GM23248 (cell line): Measurements from ENCODE around the gene TH. TPM values are rescaled to one million over a fixed set of nuclear protein-coding genes. Genes with fewer than 3 reads are reported as not detected.

ENCODE experiments used
- DNase-seq: peaks from one replicate; pipeline ENCODE4 v3.0.0-alpha.2; 2015
- H2AFZ ChIP-seq: fragments of 200-600 bp; sonication (generic); 2 replicates; pipeline ENCODE4 v1.6.1; 2016; ENCODE audit warnings: antibody characterized with exemption
- H3F3A ChIP-seq: fragments of 200-600 bp; sonication (generic); 2 replicates; pipeline ENCODE4 v1.6.1; 2016; ENCODE audit warnings: mild to moderate bottlenecking, antibody characterized with exemption, mixed run types; ENCODE audit not compliant: insufficient read depth
- H3K27ac ChIP-seq: fragments of 200-600 bp; sonication (generic); 2 replicates; pipeline ENCODE4 v1.5.1; 2016; ENCODE audit warnings: mild to moderate bottlenecking
- H3K27me3 ChIP-seq: fragments of 200-600 bp; sonication (generic); replicated peaks from 2 replicates; pipeline ENCODE4 v1.6.1; 2016; ENCODE audit warnings: mild to moderate bottlenecking; ENCODE audit not compliant: insufficient read depth
- H3K36me3 ChIP-seq: fragments of 200-600 bp; sonication (generic); 2 replicates; pipeline ENCODE4 v1.6.1; 2016; ENCODE audit warnings: low read depth, mild to moderate bottlenecking
- H3K4me1 ChIP-seq: fragments of 200-600 bp; sonication (generic); 2 replicates; pipeline ENCODE4 v1.6.1; 2016; ENCODE audit warnings: mild to moderate bottlenecking; ENCODE audit not compliant: insufficient read depth
- H3K4me2 ChIP-seq: fragments of 200-600 bp; sonication (generic); one replicate; pipeline ENCODE4 v1.6.1; 2016; ENCODE audit warnings: mild to moderate bottlenecking; ENCODE audit not compliant: unreplicated experiment
- H3K4me3 ChIP-seq: fragments of 200-600 bp; sonication (generic); 2 replicates; pipeline ENCODE4 v1.5.1; 2016; ENCODE audit warnings: mild to moderate bottlenecking
- H3K79me2 ChIP-seq: fragments of 200-600 bp; sonication (generic); 2 replicates; pipeline ENCODE4 v1.6.1; 2016; ENCODE audit warnings: mild to moderate bottlenecking; ENCODE audit not compliant: insufficient read depth
- H3K9ac ChIP-seq: fragments of 200-600 bp; sonication (generic); 2 replicates; pipeline ENCODE4 v1.6.1; 2016; ENCODE audit warnings: mild to moderate bottlenecking
- H3K9me2 ChIP-seq: fragments of 200-600 bp; sonication (generic); 2 replicates; pipeline ENCODE4 v1.6.1; 2016; ENCODE audit warnings: mixed run types, mild to moderate bottlenecking, moderate library complexity; ENCODE audit not compliant: insufficient read depth
- H3K9me3 ChIP-seq: fragments of 200-600 bp; sonication (generic); one replicate; pipeline ENCODE4 v1.6.1; 2017; ENCODE audit warnings: low read depth
- H4K20me1 ChIP-seq: fragments of 200-600 bp; sonication (generic); 2 replicates; pipeline ENCODE4 v1.6.0; 2016; ENCODE audit not compliant: insufficient read depth
- EZH2 ChIP-seq: fragments of 200-600 bp; sonication (generic); IDR thresholded peaks from 2 replicates; pipeline ENCODE4 v1.6.1; 2018; ENCODE audit warnings: antibody characterized with exemption, mild to moderate bottlenecking; ENCODE audit not compliant: insufficient read depth, poor library complexity, severe bottlenecking
- EZH2phosphoT487 ChIP-seq: fragments of 200-600 bp; sonication (generic); IDR thresholded peaks from 2 replicates; pipeline ENCODE4 v1.6.1; 2018; ENCODE audit warnings: antibody characterized with exemption, moderate library complexity, mild to moderate bottlenecking, low read depth; ENCODE audit not compliant: insufficient read depth
- WGBS, 2 experiments: methylation state at CpG; one replicate each; pipeline ENCODE4 v1.1.6; 2015 to 2017; ENCODE audit warnings: low lambda C conversion rate in 2 of 2, low coverage in 1 of 2; ENCODE audit errors: missing lambda C conversion rate in 2 of 2; 5-methylcytosine and 5-hydroxymethylcytosine counted together
- in situ Hi-C: fragments of 300-500 bp; cut with MboI; formaldehyde crosslinking; loops from 2 replicates; pipeline ENCODE4 v1.15.0; 2020
- polyA plus RNA-seq: library from polyadenylated mRNA; unstranded; fragments of >200 nt; fragmentation: Nextera tagmentation; extraction: Ambion mirVana; gene quantifications from 2 replicates; pipeline ENCODE4 v1.2.1, GENCODE V29; 2016
- total RNA-seq: library from RNA; depleted of rRNA; stranded (reverse); fragments of >200 nt; shearing (Covaris generic); gene quantifications from 2 replicates; pipeline ENCODE4 v1.2.3, GENCODE V29; 2014

The TH gene
- total and polyA plus RNA-seq, 2 experiments from 2014 or later: not detected

DNA sequence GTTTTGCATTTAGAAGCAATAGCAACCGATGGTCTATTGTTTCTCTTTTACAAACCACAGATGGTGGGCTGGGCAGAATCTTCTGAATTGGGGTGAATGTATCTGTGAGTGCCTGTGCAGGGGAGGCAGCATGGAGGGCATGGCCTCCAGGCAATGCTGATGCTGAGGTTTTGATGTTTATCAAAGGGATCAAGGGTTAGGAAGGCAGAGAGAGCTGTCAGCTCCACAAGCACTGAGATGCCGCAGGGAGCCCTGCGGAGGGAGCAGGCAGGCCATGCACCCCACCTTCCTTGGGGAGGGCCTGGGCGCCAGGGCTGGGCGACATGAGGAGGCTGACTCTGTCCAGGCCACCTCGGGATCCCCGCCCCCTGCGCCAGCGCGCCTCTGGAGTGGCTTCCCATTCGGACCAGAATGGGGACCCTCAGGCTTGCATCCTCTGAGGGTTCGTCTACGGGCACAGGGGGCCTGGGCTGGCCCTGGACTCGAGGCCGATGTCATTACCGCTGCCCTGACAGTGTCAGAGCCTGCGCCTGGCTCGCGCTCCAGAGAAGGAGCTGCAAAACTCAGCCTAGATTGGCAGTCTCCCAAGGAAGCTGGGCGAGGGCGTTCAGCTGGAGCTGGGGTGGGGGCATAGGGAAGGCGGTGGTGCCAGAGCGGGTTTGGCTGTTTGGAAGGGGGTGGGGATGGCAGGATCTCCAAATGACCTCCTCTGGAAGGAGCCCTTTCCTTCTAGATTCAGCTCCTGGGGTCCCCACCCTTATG, 13.9 kb upstream of the TH start:
- TF ChIP-seq EZH2: no peak
- TF ChIP-seq EZH2phosphoT487: no peak
- Histone ChIP-seq H3K27me3 (peaks cover 39% of the 10 kb centered on the region), H3F3A (no peaks in the 10 kb centered on the region), H2AFZ (no peak overlapping the region), H3K27ac (no peak overlapping the region), H3K9ac (no peak overlapping the region), H3K9me3 (no peaks in the 10 kb centered on the region), H3K79me2 (no peaks in the 10 kb centered on the region), H3K4me3 (no peak overlapping the region), H3K36me3 (no peaks in the 10 kb centered on the region), H3K9me2 (no peaks in the 10 kb centered on the region), H3K4me1 (no peaks in the 10 kb centered on the region), H4K20me1 (no peaks in the 10 kb centered on the region), H3K4me2 (no peak overlapping the region)
- in situ Hi-C loops: loop anchor here (25.0 kb wide), 2 partner anchors 102 to 702 kb away; partner anchors contain the start of gene CDKN1C
- 46 to 50% methylated on average over 23 of the region's 23 CpGs for WGBS, 2 experiments
- no peak for DNase-seq

DNA sequence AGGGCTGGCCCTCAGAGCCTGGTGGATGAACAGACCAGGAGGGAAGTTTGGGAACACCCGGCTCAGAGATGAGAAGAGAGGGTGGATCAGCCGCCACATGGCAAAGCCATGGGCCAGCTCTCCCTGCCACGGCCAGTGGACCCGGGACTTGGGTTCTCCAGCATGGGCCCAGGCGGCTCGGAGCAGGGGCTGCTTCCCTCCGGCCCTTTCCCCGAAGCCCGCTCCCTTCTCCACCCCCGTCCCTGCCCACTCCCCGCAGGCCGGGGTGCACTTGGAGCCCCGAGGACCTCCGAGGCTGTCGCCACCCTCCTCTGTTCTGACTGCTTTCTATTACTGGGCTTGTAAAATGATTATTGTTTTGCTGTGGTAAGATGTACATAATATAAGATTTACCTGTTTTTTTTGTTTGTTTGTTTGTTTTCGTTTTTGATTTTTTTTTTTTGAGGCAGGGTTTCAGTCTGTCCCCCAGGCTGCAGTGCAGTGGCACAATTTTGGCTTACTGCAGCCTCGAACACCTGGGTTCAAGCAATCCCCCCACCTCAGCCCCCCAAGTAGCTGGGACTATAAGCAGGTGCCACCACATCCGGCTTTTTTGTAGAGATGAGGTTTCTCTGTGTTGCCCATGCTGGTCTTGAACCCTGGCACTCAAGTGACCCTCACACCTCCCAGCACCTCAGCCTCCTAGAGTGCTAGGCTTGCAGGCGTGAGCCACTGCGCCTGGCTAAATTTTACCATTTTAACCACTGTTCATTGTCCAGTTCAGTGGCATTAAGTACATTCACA, 11.3 kb upstream of the TH start:
- in situ Hi-C loops: loop anchor here (25.0 kb wide), 2 partner anchors 104 to 704 kb away; partner anchors contain the start of gene CDKN1C
- 40 to 48% methylated on average over 14 to 20 of the region's 20 CpGs for whole genome bisulfite sequencing, 2 experiments

DNA sequence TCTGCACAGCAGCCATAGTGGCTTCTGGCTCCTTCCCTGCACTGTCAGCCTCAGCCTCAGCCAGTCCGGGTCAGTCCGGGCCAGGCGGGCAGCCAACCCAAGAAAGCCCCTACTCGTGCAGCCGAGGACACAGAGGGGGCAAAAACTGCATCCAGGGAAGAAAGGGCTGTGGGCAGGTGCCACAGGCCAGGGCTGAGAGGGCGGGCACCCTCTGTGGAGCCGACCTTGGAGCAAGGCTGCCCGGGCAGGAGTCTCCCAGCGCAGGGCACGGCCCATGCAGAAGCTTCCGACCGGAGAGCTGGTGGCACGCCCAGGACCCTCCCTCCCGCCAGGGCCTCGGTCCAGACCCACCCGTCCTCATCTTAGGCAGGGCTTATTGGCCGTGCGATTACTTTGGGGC, 10.5 kb upstream of the TH start:
- Histone ChIP-seq H4K20me1 (no peaks in the 10 kb centered on the region), H3K36me3 (no peaks in the 10 kb centered on the region), H3K9ac (no peak overlapping the region), H3F3A (no peaks in the 10 kb centered on the region), H3K4me3 (no peak overlapping the region), H3K27ac (no peak overlapping the region), H3K4me2 (no peak overlapping the region), H3K9me3 (no peaks in the 10 kb centered on the region), H3K27me3 (peaks cover 38% of the 10 kb centered on the region), H3K79me2 (no peaks in the 10 kb centered on the region), H3K4me1 (peaks cover 8% of the 10 kb centered on the region; the same call in 1 of the 2 replicates), H3K9me2 (no peaks in the 10 kb centered on the region), H2AFZ (no peak overlapping the region)
- DNase-seq: no peak
- TF ChIP-seq EZH2phosphoT487 (no peak), EZH2 (no peak)
- in situ Hi-C loops: loop anchor here (25.0 kb wide), 2 partner anchors 105 to 705 kb away; partner anchors contain the start of gene CDKN1C
- WGBS, 2 experiments: 44 to 60% methylated on average over 15 to 16 of the region's 18 CpGs

More for the DNA sequence above, 11.3 kb upstream of the TH start:
- H3F3A ChIP-seq: no peaks in the 10 kb centered on the region
- no peak for TF ChIP-seq EZH2phosphoT487
- no peak for TF ChIP-seq EZH2
- no peak overlapping the region for H3K27ac ChIP-seq
- H3K9me3 ChIP-seq: no peaks in the 10 kb centered on the region
- H3K27me3 ChIP-seq: peaks cover 38% of the 10 kb centered on the region
- no peak for DNase-seq
- peaks cover 8% of the 10 kb centered on the region; the same call in 1 of the 2 replicates for H3K4me1 ChIP-seq
- no peaks in the 10 kb centered on the region for H4K20me1 ChIP-seq
- H3K79me2 ChIP-seq: no peaks in the 10 kb centered on the region
- H3K36me3 ChIP-seq: no peaks in the 10 kb centered on the region
- no peak overlapping the region for H3K9ac ChIP-seq
- H2AFZ ChIP-seq: no peak overlapping the region
- H3K9me2 ChIP-seq: no peaks in the 10 kb centered on the region
- no peak overlapping the region for H3K4me3 ChIP-seq
- H3K4me2 ChIP-seq: no peak overlapping the region

DNA sequence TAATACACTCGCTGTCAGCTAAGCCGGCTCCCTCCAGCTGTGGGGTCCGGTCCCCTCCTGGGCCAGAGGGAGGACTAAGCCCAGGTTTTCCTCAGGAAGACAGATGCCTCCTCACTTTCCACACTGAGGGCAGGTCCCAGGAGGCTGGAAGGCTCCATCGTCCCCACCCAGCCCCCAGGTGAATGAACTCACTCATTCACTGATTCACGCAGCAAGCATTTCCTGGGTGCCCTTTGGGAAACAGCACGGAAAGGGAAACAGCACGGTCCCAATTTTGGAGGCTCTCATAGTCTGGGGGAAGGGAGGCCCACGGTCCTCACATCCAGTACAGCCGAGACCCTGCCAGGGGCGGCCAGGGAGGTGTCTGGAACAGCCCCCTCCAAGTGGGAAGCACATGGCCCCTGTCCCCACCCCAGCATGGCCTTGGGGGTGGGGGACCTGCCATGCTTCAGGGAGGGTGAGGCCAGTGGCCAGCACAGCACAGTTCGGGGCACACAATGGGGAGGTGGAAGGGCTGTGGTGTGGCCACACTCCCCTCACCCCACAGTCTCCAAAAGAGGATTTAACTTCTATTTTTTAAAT, 9.3 kb upstream of the TH start:
- no peaks in the 10 kb centered on the region for H3K9me2 ChIP-seq
- H3K27ac ChIP-seq: no peak overlapping the region
- no peaks in the 10 kb centered on the region for H3K79me2 ChIP-seq
- no peak overlapping the region for H3K4me3 ChIP-seq
- H3K27me3 ChIP-seq: peaks cover 31% of the 10 kb centered on the region
- no peaks in the 10 kb centered on the region for H3K9me3 ChIP-seq
- H3K9ac ChIP-seq: no peak overlapping the region
- peaks cover 8% of the 10 kb centered on the region; the same call in 1 of the 2 replicates for H3K4me1 ChIP-seq
- DNase-seq: no peak
- WGBS, 2 experiments: 51 to 63% methylated on average over 11 of the region's 11 CpGs
- TF ChIP-seq EZH2 (no peak), EZH2phosphoT487 (no peak)
- no peak overlapping the region for H3K4me2 ChIP-seq
- H2AFZ ChIP-seq: no peak overlapping the region
- in situ Hi-C loops: loop anchor here (25.0 kb wide), 2 partner anchors 106 to 706 kb away; partner anchors contain the start of gene CDKN1C
- no peaks in the 10 kb centered on the region for H3K36me3 ChIP-seq
- H3F3A ChIP-seq: no peaks in the 10 kb centered on the region
- no peaks in the 10 kb centered on the region for H4K20me1 ChIP-seq
